HepG2 (cell line): ENCODE results near the gene FBXO8. TPM values are rescaled to one million over a fixed set of nuclear protein-coding genes. Genes with fewer than 3 reads are reported as not detected.

Source experiments
- ATAC-seq: fragments of 200-7000 bp; cut with Tn5 transposase; 3 replicates; pipeline ENCODE4 v1.9.1; 2020; ENCODE audit warnings: mild to moderate bottlenecking, moderate library complexity
- BruUV-seq: library from RNA; stranded (reverse); fragments of 400-500 nt; replicated peaks from 2 replicates; lab custom pipeline; 2021; lab: Mats Ljungman, UMichigan
- CTCF ChIA-PET: fragments of 300-600 bp; formaldehyde crosslinking; extraction: SDS; loops from one replicate; lab custom pipeline; 2021; ENCODE audit warnings: low total read pairs, inconsistent platforms, low intra/inter-chr PET ratio; lab: Yijun Ruan, JAX
- POLR2A ChIA-PET: fragments of 350-600 bp; sonication (Branson Sonifier 250); formaldehyde crosslinking; loops from one replicate; lab custom pipeline; 2020; ENCODE audit warnings: antibody characterized with exemption, inconsistent platforms; lab: Yijun Ruan, JAX
- DNase-seq: peaks from one replicate; pipeline ENCODE4 v3.0.0-alpha.2; 2015; ENCODE audit warnings: low spot score
- FAIRE-seq: peaks from 3 replicates; lab custom pipeline; 2011; peaks lifted over from hg19 to GRCh38; lab: Jason Lieb, UNC
- H2AFZ ChIP-seq: one replicate; pipeline ENCODE4 v1.6.1; 2011; ENCODE audit warnings: low read length, inconsistent platforms
- H3K27ac ChIP-seq: fragments of 300-600 bp; 3 replicates; pipeline ENCODE4 v1.8.0; 2011; ENCODE audit warnings: mixed run types, mild to moderate bottlenecking, mixed read lengths, low read length, inconsistent platforms; ENCODE audit not compliant: insufficient read depth; ENCODE audit errors: extremely low read length
- H3K27me3 ChIP-seq, 2 experiments: fragments of 200-600 bp in 1 of 2; 2 replicates in 1 of 2; 3 replicates in 1 of 2; pipeline versions ENCODE4 v1.6.0 to v1.8.0; 2011; ENCODE audit warnings: low read length in 2 of 2, mild to moderate bottlenecking in 2 of 2, moderate library complexity in 2 of 2, inconsistent platforms in 1 of 2; ENCODE audit not compliant: insufficient read depth in 2 of 2, control insufficient read depth in 1 of 2
- H3K36me3 ChIP-seq, 2 experiments: fragments of 200-600 bp in 1 of 2; replicated peaks in 1 of 2; 2 replicates in 1 of 2; 3 replicates in 1 of 2; pipeline versions ENCODE4 v1.5.1 to v1.8.0; 2011; ENCODE audit warnings: low read length in 2 of 2, inconsistent platforms in 1 of 2; ENCODE audit not compliant: insufficient read depth in 2 of 2, control insufficient read depth in 1 of 2
- H3K4me1 ChIP-seq: 2 replicates; pipeline ENCODE4 v1.5.1; 2012; ENCODE audit warnings: low read length, inconsistent platforms; ENCODE audit not compliant: insufficient read depth
- H3K4me2 ChIP-seq: 2 replicates; pipeline ENCODE4 v1.6.0; 2011; ENCODE audit warnings: low read depth, low read length, inconsistent platforms
- H3K4me3 ChIP-seq, 3 experiments: fragments of 200-600 bp in 1 of 3; sonication (generic), shearing (Covaris generic) in 1 of 3; replicated peaks in 1 of 3; 2 replicates each; pipeline ENCODE4 v1.5.1; 2011 to 2016; ENCODE audit warnings: low read length in 3 of 3, inconsistent platforms in 2 of 3, low read depth in 2 of 3, mild to moderate bottlenecking in 2 of 3, control low read depth in 1 of 3, mixed read lengths in 1 of 3; ENCODE audit not compliant: insufficient read depth in 1 of 3
- H3K79me2 ChIP-seq: one replicate; pipeline ENCODE4 v1.6.1; 2011; ENCODE audit warnings: low read length, inconsistent platforms; ENCODE audit not compliant: insufficient read depth
- H3K9ac ChIP-seq: 2 replicates; pipeline ENCODE4 v1.6.0; 2011; ENCODE audit warnings: mild to moderate bottlenecking, low read depth, low read length, inconsistent platforms; ENCODE audit not compliant: insufficient read depth
- H3K9me3 ChIP-seq: 2 replicates; pipeline ENCODE4 v1.5.1; 2012; ENCODE audit warnings: mild to moderate bottlenecking, low read length
- H4K20me1 ChIP-seq: 2 replicates; pipeline ENCODE4 v1.6.0; 2011; ENCODE audit warnings: inconsistent platforms, mild to moderate bottlenecking, low read length, moderate library complexity; ENCODE audit not compliant: insufficient read depth
- GLI4 ChIP-seq: sonication (generic); formaldehyde crosslinking; IDR thresholded peaks from 2 replicates; pipeline ENCODE4 v1.5.1; 2020; ENCODE audit warnings: missing genetic modification reagents, mild to moderate bottlenecking, moderate library complexity, borderline replicate concordance
- HHEX ChIP-seq: IDR thresholded peaks from 2 replicates; pipeline ENCODE4 v1.6.1; 2016; ENCODE audit warnings: control low read depth
- HNF4A ChIP-seq: sonication (generic); formaldehyde crosslinking; IDR thresholded peaks from 2 replicates; pipeline ENCODE4 v1.4.0; 2020; ENCODE audit warnings: missing genetic modification reagents
- HNRNPLL ChIP-seq: fragments of 200-400 bp; formaldehyde crosslinking; IDR thresholded peaks from 2 replicates; pipeline ENCODE4 v1.6.1; 2017; ENCODE audit warnings: mild to moderate bottlenecking, low read depth, low read length; ENCODE audit not compliant: poor library complexity, severe bottlenecking
- HOXD1 ChIP-seq: sonication (generic); formaldehyde crosslinking; IDR thresholded peaks from 2 replicates; pipeline ENCODE4 v1.5.0; 2020; ENCODE audit warnings: missing genetic modification reagents
- IRF2 ChIP-seq: IDR thresholded peaks from 2 replicates; pipeline ENCODE4 v1.6.1; 2018; ENCODE audit warnings: missing genetic modification reagents, missing compliant biosample characterization
- ZNF234 ChIP-seq: sonication (generic); formaldehyde crosslinking; conservative IDR thresholded peaks from 2 replicates; pipeline ENCODE4 v1.5.1; 2020; ENCODE audit warnings: mild to moderate bottlenecking, missing genetic modification reagents
- ZNF563 ChIP-seq: sonication (generic); formaldehyde crosslinking; IDR thresholded peaks from 2 replicates; pipeline ENCODE4 v1.8.0; 2022; ENCODE audit warnings: mild to moderate bottlenecking, moderate library complexity, missing genetic modification reagents
- ZNF569 ChIP-seq: sonication (generic); formaldehyde crosslinking; IDR thresholded peaks from 2 replicates; pipeline ENCODE4 v1.5.0; 2020; ENCODE audit warnings: mild to moderate bottlenecking, missing genetic modification reagents, moderate library complexity, borderline replicate concordance
- ZNF589 ChIP-seq: sonication (generic); formaldehyde crosslinking; conservative IDR thresholded peaks from 2 replicates; pipeline ENCODE4 v1.8.0; 2022; ENCODE audit warnings: mild to moderate bottlenecking, moderate library complexity, missing genetic modification reagents
- ZNF678 ChIP-seq: sonication (generic); formaldehyde crosslinking; IDR thresholded peaks from 2 replicates; pipeline ENCODE4 v1.4.0; 2020; ENCODE audit warnings: mild to moderate bottlenecking, missing genetic modification reagents
- ZNF800 ChIP-seq: sonication (generic); formaldehyde crosslinking; IDR thresholded peaks from 2 replicates; pipeline ENCODE4 v1.4.0; 2020; ENCODE audit warnings: missing genetic modification reagents
- WGBS: methylation state at CpG from one replicate; pipeline ENCODE4 v1.1.6; 2017; ENCODE audit warnings: low lambda C conversion rate; 5-methylcytosine and 5-hydroxymethylcytosine counted together
- in situ Hi-C: cut with HindIII; loops from 2 replicates; pipeline ENCODE4 v1.10.0; 2017; ENCODE audit warnings: low pct_unique_long_range_greater_than_20kb; ENCODE audit not compliant: extremely low pct_ligation_motif_present
- intact Hi-C: fragments of 100-400 bp; cut with micrococcal nuclease; formaldehyde crosslinking; loops from one replicate; pipeline ENCODE4 v1.10.0; 2022; ENCODE audit not compliant: unreplicated experiment
- polyA plus RNA-seq, 8 experiments: library from polyadenylated mRNA; depleted of rRNA in 3 of 8; stranded (reverse) in 7 of 8; unstranded in 1 of 8; fragments of >200 nt; fragmentation: Illumina TruSeq in 4 of 8; extraction: Trizol in 4 of 8; gene quantifications; 2 replicates each; pipeline versions ENCODE4 v1.2.1 to v1.2.3, GENCODE V29; 2011 to 2016; ENCODE audit warnings: low read depth in 4 of 8, missing spikeins in 1 of 8, mixed read lengths in 1 of 8; ENCODE audit not compliant: insufficient read depth in 1 of 8
- total RNA-seq, 5 experiments: library from RNA; depleted of rRNA; stranded (reverse); fragments of >200 nt; fragmentation: Illumina TruSeq; extraction: Trizol; gene quantifications; 2 replicates each; pipeline ENCODE4 v1.2.3, GENCODE V29; 2016; ENCODE audit warnings: low read depth in 1 of 5

FBXO8 gene
- total and polyA plus RNA-seq, 2 of the 13 experiments (the other 11 are each of a cell fraction or from before 2014, with no cell fraction given) = 11.7 to 15.2 TPM

DNA sequence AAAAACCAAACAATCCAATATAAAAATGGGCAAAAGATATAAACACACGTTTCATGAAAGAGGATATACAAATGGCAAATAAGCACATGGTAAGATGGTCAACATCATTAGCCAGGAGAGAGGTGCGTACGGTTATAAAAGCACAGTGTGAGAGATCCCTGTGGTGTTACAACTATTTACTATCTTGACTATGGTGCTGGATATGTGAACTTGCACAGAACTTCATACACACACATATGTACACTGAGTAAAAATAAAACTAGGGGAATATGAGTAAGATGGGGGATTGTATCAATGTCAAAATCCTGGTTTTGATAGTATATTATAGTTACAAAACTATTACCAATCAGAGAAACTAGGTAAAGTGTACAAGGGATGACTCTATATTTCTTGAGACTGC lies 8.4 kb downstream of the FBXO8 start:
- no peaks in the 10 kb centered on the region for H3K36me3 ChIP-seq
- H3K4me3 ChIP-seq = no peak overlapping the region
- DNase-seq = no peak
- no peaks in the 10 kb centered on the region for H4K20me1 ChIP-seq
- intact Hi-C loops = no loop called here
- no peaks in the 10 kb centered on the region for H3K4me1 ChIP-seq
- no peak overlapping the region for H2AFZ ChIP-seq
- no peak for TF ChIP-seq HOXD1
- TF ChIP-seq, all 625 proteins: peak for 0
- no peak for FAIRE-seq
- H3K27ac ChIP-seq = no peak overlapping the region
- no peaks in the 10 kb centered on the region; a peak in 1 of 5 replicates for H3K27me3 ChIP-seq
- BruUV-seq = no TSS peak
- in situ Hi-C loops = no loop called here
- POLR2A ChIA-PET = no interaction called here
- peaks cover 6% of the 10 kb centered on the region for H3K79me2 ChIP-seq
- WGBS = 91% methylated on average over 3 of the region's 3 CpGs
- no peaks in the 10 kb centered on the region for H3K9me3 ChIP-seq
- H3K4me2 ChIP-seq = no peak overlapping the region
- CTCF ChIA-PET = no interaction called here
- no peak overlapping the region for H3K9ac ChIP-seq
- ATAC-seq = no peak

DNA sequence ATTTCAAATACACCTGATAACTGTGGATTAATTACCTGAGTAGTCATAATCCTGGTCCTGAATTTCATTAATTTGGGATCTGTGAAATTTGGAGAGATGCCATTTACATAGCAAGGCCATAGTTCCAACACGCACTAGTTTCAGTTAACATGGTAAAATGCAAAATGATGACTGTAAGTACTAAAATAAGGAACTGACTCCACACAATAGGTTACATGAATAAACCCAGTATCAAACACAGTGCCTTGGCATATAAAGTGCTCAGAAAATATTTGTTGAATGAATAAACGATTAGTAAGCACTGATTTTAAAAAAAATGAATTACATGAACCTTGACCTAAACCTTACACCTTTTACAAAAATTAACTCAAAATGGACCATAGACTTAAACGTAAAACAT lies 9.0 kb downstream of the FBXO8 start:
- intact Hi-C loops (no loop called here), in situ Hi-C loops (no loop called here)
- H2AFZ ChIP-seq = no peak overlapping the region
- DNase-seq (no peak), FAIRE-seq (no peak), ATAC-seq (no peak)
- no peaks in the 10 kb centered on the region; a peak in 1 of 5 replicates for H3K27me3 ChIP-seq
- POLR2A ChIA-PET = no interaction called here
- no peak overlapping the region for H3K9ac ChIP-seq
- TF ChIP-seq ZNF589 = no peak
- TF ChIP-seq ZNF234 (CRISPR knock-in tag) = no peak
- TF ChIP-seq HNF4A = no peak
- no peak for TF ChIP-seq ZNF678 (CRISPR knock-in tag)
- no peak for TF ChIP-seq HHEX (CRISPR knock-in tag)
- no peak for TF ChIP-seq ZNF569 (CRISPR knock-in tag)
- no peak for TF ChIP-seq HNRNPLL
- no peak for TF ChIP-seq ZNF800 (CRISPR knock-in tag)
- TF ChIP-seq GLI4 (CRISPR knock-in tag) = no peak
- no peak for TF ChIP-seq IRF2
- TF ChIP-seq ZNF563 = no peak
- H3K4me3 ChIP-seq = no peak overlapping the region
- H3K4me2 ChIP-seq = no peak overlapping the region
- no peaks in the 10 kb centered on the region for H3K36me3 ChIP-seq
- peaks cover under 1% of the 10 kb centered on the region for H3K79me2 ChIP-seq
- H4K20me1 ChIP-seq = no peaks in the 10 kb centered on the region
- no peaks in the 10 kb centered on the region for H3K4me1 ChIP-seq
- no TSS peak for BruUV-seq
- CTCF ChIA-PET = no interaction called here
- 96% methylated on average over 3 of the region's 3 CpGs for WGBS
- H3K9me3 ChIP-seq = no peaks in the 10 kb centered on the region
- no peak overlapping the region for H3K27ac ChIP-seq
